Fibroblast of skin of scalp (primary cell): ENCODE results near the gene TWNK. TPM values are rescaled to one million over a fixed set of nuclear protein-coding genes. Genes with fewer than 3 reads are reported as not detected.
A peak's percentile ranks its signal among the peaks of the same experiment; 100 is the strongest.

Experiments
- DNase-seq: peaks from one replicate; pipeline ENCODE4 v3.0.0-alpha.2; 2013
- polyA plus RNA-seq, 2 experiments: library from polyadenylated mRNA; unstranded; fragments of 120-200 nt; gene quantifications; one replicate each; pipeline ENCODE4 v1.2.1, GENCODE V29; 2013; ENCODE audit not compliant: insufficient read length in 2 of 2

TWNK gene
- polyA plus RNA-seq (2013, experiment 1 of 2; ENCODE audit: insufficient read length) = 7.8 TPM
- polyA plus RNA-seq (2013, experiment 2 of 2; ENCODE audit: insufficient read length) = 8.1 TPM

GRCh38 chr10:100986952-100987684 lies at the start of gene TWNK, which contains the start of gene MRPL43:
Gene TWNK (plus strand): TSS chr10:100987543. CDS start chr10:100988211, 668 bp downstream.
Gene MRPL43 (minus strand): TSS chr10:100987497. CDS start chr10:100987443, 54 bp downstream.
- DNase-seq = peak; percentile 72

- peak; percentile 77 for DNase-seq
Observed at GRCh38 chr10:100939763-100940344, 47.5 kb upstream of the TWNK start.

- no peak for DNase-seq
Observed at GRCh38 chr10:100942229-100942628, 45.1 kb upstream of the TWNK start.

- no peak for DNase-seq
Observed at GRCh38 chr10:100943508-100943907, 43.8 kb upstream of the TWNK start.

GRCh38 chr10:100945754-100946153 lies 41.6 kb upstream of the TWNK start:
- DNase-seq = no peak

GRCh38 chr10:100948916-100949315 lies 38.4 kb upstream of the TWNK start:
- DNase-seq = no peak

- DNase-seq = no peak
Observed at GRCh38 chr10:100960251-100960650, 27.1 kb upstream of the TWNK start.

GRCh38 chr10:100962351-100963080 lies 24.8 kb upstream of the TWNK start:
- no peak for DNase-seq

GRCh38 chr10:100963826-100964225 lies 23.5 kb upstream of the TWNK start:
- DNase-seq = no peak

GRCh38 chr10:100965820-100966219 lies 21.5 kb upstream of the TWNK start:
- no peak for DNase-seq

- no peak for DNase-seq
Observed at GRCh38 chr10:100966887-100967286, 20.5 kb upstream of the TWNK start.

GRCh38 chr10:100967332-100967731 lies 20.0 kb upstream of the TWNK start:
- DNase-seq = no peak

GRCh38 chr10:100968062-100968736 lies 19.1 kb upstream of the TWNK start:
- no peak for DNase-seq

- DNase-seq = no peak
Observed at GRCh38 chr10:100968863-100969186, 18.5 kb upstream of the TWNK start.

GRCh38 chr10:100969187-100970075 lies 17.9 kb upstream of the TWNK start, which contains the start of gene SEMA4G:
Gene SEMA4G (plus strand): TSS chr10:100969504. CDS start chr10:100972913, 3,409 bp downstream.
- DNase-seq = peak; percentile 27

- DNase-seq = no peak
Observed at GRCh38 chr10:100970076-100970913, 17.0 kb upstream of the TWNK start.

GRCh38 chr10:100970914-100971811 lies 16.2 kb upstream of the TWNK start:
- DNase-seq = no peak

GRCh38 chr10:100972115-100972903 lies 15.0 kb upstream of the TWNK start:
- DNase-seq = no peak
